Natural killer cell (primary cell): ENCODE data around the gene RPL10A. TPM values are rescaled to one million over a fixed set of nuclear protein-coding genes. Genes with fewer than 3 reads are reported as not detected.

Experiments
- ATAC-seq, 3 donors: fragments of 150-1000 bp in 2 of 3; fragments of 200-7000 bp in 1 of 3; cut with Tn5 transposase; 1 replicate in 1 of 3; 2 replicates in 2 of 3; pipeline ENCODE4 v1.10.0; 2021; ENCODE audit warnings: mild to moderate bottlenecking in 2 of 3, moderate library complexity in 2 of 3
- DNase-seq, 2 donors: peaks; one replicate each; pipeline versions ENCODE4 v3.0.0 to v3.0.0-alpha.2; 2013 to 2021; ENCODE audit warnings: mixed read lengths in 1 of 2
- H3K27ac ChIP-seq: one replicate; pipeline ENCODE4 v1.5.1; 2013; ENCODE audit warnings: mild to moderate bottlenecking, low read length
- H3K27me3 ChIP-seq: one replicate; pipeline ENCODE4 v1.6.1; 2013; ENCODE audit warnings: low read length; ENCODE audit not compliant: control insufficient read depth, insufficient read depth
- H3K36me3 ChIP-seq: one replicate; pipeline ENCODE4 v1.6.1; 2013; ENCODE audit warnings: low read length; ENCODE audit not compliant: control insufficient read depth, insufficient read depth
- H3K4me1 ChIP-seq: one replicate; pipeline ENCODE4 v1.6.1; 2013; ENCODE audit warnings: low read length; ENCODE audit not compliant: control insufficient read depth, insufficient read depth
- H3K4me3 ChIP-seq: one replicate; pipeline ENCODE4 v1.5.1; 2013; ENCODE audit warnings: low read length
- H3K9me3 ChIP-seq: one replicate; pipeline ENCODE4 v1.6.1; 2013; ENCODE audit warnings: low read length; ENCODE audit not compliant: control insufficient read depth, insufficient read depth
- H3K27ac Mint-ChIP-seq, 2 donors: one replicate each; pipeline ENCODE4 v1.8.0; 2022; ENCODE audit warnings: mild to moderate bottlenecking in 2 of 2, mixed read lengths in 2 of 2, moderate library complexity in 1 of 2
- H3K27me3 Mint-ChIP-seq, 2 donors: one replicate each; pipeline ENCODE4 v1.8.0; 2022; ENCODE audit warnings: low read depth in 2 of 2, mixed read lengths in 2 of 2
- H3K36me3 Mint-ChIP-seq: one replicate; pipeline ENCODE4 v1.8.0; 2022; ENCODE audit warnings: mixed read lengths
- H3K4me1 Mint-ChIP-seq, 2 donors: one replicate each; pipeline ENCODE4 v1.8.0; 2022; ENCODE audit warnings: mixed read lengths in 2 of 2
- H3K4me3 Mint-ChIP-seq: one replicate; pipeline ENCODE4 v1.8.0; 2022; ENCODE audit warnings: mild to moderate bottlenecking, moderate library complexity, mixed read lengths
- H3K9me3 Mint-ChIP-seq, 2 donors: one replicate each; pipeline ENCODE4 v1.8.0; 2022; ENCODE audit warnings: mixed read lengths in 2 of 2
- CTCF ChIP-seq: fragments of 200-600 bp; IDR thresholded peaks from one replicate; pipeline ENCODE4 v1.8.0; 2022; ENCODE audit warnings: antibody characterized with exemption
- WGBS: methylation state at CpG from one replicate; pipeline ENCODE4 v1.1.7; 2013; ENCODE audit warnings: missing lambda C conversion rate; ENCODE audit not compliant: insufficient coverage; 5-methylcytosine and 5-hydroxymethylcytosine counted together
- intact Hi-C: fragments of 100-400 bp; cut with micrococcal nuclease; formaldehyde crosslinking; loops from one replicate; pipeline ENCODE4 v1.14.2; 2022
- total RNA-seq, 4 donors: library from RNA; stranded (reverse); fragments of 120-200 nt in 1 of 4; gene quantifications; one replicate each; pipeline versions ENCODE4 v1.2.3 to v1.2.4, GENCODE V29; 2013 to 2022

Gene RPL10A
- total RNA-seq, 3 donors from 2014 or later (not counting 1 experiment from before 2014, with no cell fraction given) = 723 to 943 (median 942) TPM

- ATAC-seq = no peak
Measured at GRCh38 chr6:35496036-35496840, 28.0 kb downstream of the RPL10A start.

GRCh38 chr6:35496841-35497570 is 28.8 kb downstream of the RPL10A start, which contains the start of gene TEAD3:
Gene TEAD3, minus strand, starts transcription at chr6:35497079.
- H3K27ac ChIP-seq = no peak within 1 kb of the TSS
- H3K9me3 ChIP-seq = no peaks in the 10 kb centered on the region
- DNase-seq (peak; percentile 47 to 71), ATAC-seq (peak; percentile 65 to 74 (median 69))
- Mint-ChIP-seq H3K4me3 (peak within 1 kb of the TSS; percentile 83), H3K27ac (peak within 1 kb of the TSS in 1 of 2 donors; percentile 65), H3K9me3 (no peaks in the 10 kb centered on the region), H3K27me3 (peaks cover 24% of the 10 kb centered on the region in 2 donors), H3K36me3 (no peaks in the 10 kb centered on the region), H3K4me1 (peaks cover 15 to 29% of the 10 kb centered on the region in 2 donors)
- TF ChIP-seq CTCF = no peak
- H3K4me3 ChIP-seq = peak within 1 kb of the TSS; percentile 48
- intact Hi-C loops = no loop called here
- peaks cover 16% of the 10 kb centered on the region for H3K27me3 ChIP-seq
- under 1% methylated on average over 85 of the region's 98 CpGs for WGBS
- peaks cover 26% of the 10 kb centered on the region for H3K4me1 ChIP-seq
- no peaks in the 10 kb centered on the region for H3K36me3 ChIP-seq

More at GRCh38 chr6:35496036-35496840, 28.0 kb downstream of the RPL10A start:
- WGBS = 37% methylated on average over 57 of the region's 63 CpGs
- H3K27me3 ChIP-seq = peaks cover 16% of the 10 kb centered on the region
- H3K36me3 Mint-ChIP-seq = no peaks in the 10 kb centered on the region
- H3K27ac ChIP-seq = no peak overlapping the region
- peak overlapping the region; percentile 74 for H3K4me3 Mint-ChIP-seq
- H3K27me3 Mint-ChIP-seq = peaks cover 16 to 19% of the 10 kb centered on the region in 2 donors
- peak overlapping the region; percentile 10 for H3K4me3 ChIP-seq
- no peaks in the 10 kb centered on the region for H3K9me3 ChIP-seq
- no peaks in the 10 kb centered on the region for H3K36me3 ChIP-seq
- no peaks in the 10 kb centered on the region for H3K9me3 Mint-ChIP-seq
- TF ChIP-seq CTCF = no peak
- H3K27ac Mint-ChIP-seq = peak overlapping the region in 1 of 2 donors; percentile 14
- H3K4me1 ChIP-seq = peaks cover 26% of the 10 kb centered on the region
- intact Hi-C loops = no loop called here
- DNase-seq = peak in 1 of 2 donors; percentile 28
- H3K4me1 Mint-ChIP-seq = peaks cover 15 to 29% of the 10 kb centered on the region in 2 donors

- intact Hi-C loops = no loop called here
- 8% methylated on average over 76 of the region's 77 CpGs for WGBS
- H3K9me3 Mint-ChIP-seq = no peaks in the 10 kb centered on the region
- Histone ChIP-seq H3K27me3 (peaks cover 16% of the 10 kb centered on the region), H3K4me3 (peak overlapping the region; percentile 48), H3K36me3 (no peaks in the 10 kb centered on the region), H3K4me1 (peaks cover 26% of the 10 kb centered on the region), H3K9me3 (no peaks in the 10 kb centered on the region), H3K27ac (no peak overlapping the region)
- H3K36me3 Mint-ChIP-seq = no peaks in the 10 kb centered on the region
- peaks cover 14 to 26% of the 10 kb centered on the region in 2 donors for H3K4me1 Mint-ChIP-seq
- DNase-seq (peak; percentile 43 to 56), ATAC-seq (peak; percentile 23 to 58 (median 31))
- peak overlapping the region; percentile 83 for H3K4me3 Mint-ChIP-seq
- peaks cover 21 to 22% of the 10 kb centered on the region in 2 donors for H3K27me3 Mint-ChIP-seq
- TF ChIP-seq CTCF = no peak
- H3K27ac Mint-ChIP-seq = peak overlapping the region in 1 of 2 donors; percentile 65
Measured at GRCh38 chr6:35497571-35498421, 29.6 kb downstream of the RPL10A start.
